H1 (cell line): ENCODE data around the gene ZNF407. TPM values are rescaled to one million over a fixed set of nuclear protein-coding genes. Genes with fewer than 3 reads are reported as not detected.
"Not testable (repeated sequence)": the region's sequence is repeated elsewhere in the genome, so short reads cannot be mapped to it uniquely, and the experiment has no call there.

ENCODE experiments used
- CTCF ChIA-PET: fragments of 300-600 bp; sonication (Branson Sonifier 250); formaldehyde crosslinking; loops from one replicate; lab custom pipeline; 2021; ENCODE audit not compliant: partially characterized antibody; lab: Charles Lee
- POLR2A ChIA-PET: fragments of 300-600 bp; sonication (Branson Sonifier 250); formaldehyde crosslinking; loops from one replicate; lab custom pipeline; 2021; ENCODE audit warnings: inconsistent platforms; ENCODE audit not compliant: partially characterized antibody; lab: Charles Lee
- DNase-seq, 2 experiments: peaks; one replicate each; pipeline versions ENCODE4 v3.0.0 to v3.0.0-alpha.2; 2010 to 2022; ENCODE audit warnings: low spot score in 2 of 2, low read depth in 1 of 2, mixed read lengths in 1 of 2
- FAIRE-seq: peaks from 2 replicates; lab custom pipeline; 2011; peaks lifted over from hg19 to GRCh38; lab: Jason Lieb, UNC
- H2AFZ ChIP-seq: 2 replicates; pipeline ENCODE4 v1.8.1; 2012; ENCODE audit warnings: low read length, inconsistent platforms
- H2AK5ac ChIP-seq: 2 replicates; pipeline ENCODE4 v1.6.1; 2013; ENCODE audit warnings: low read depth, low read length
- H2BK120ac ChIP-seq: replicated peaks from 2 replicates; pipeline ENCODE3; 2013; ENCODE audit warnings: low read depth, low read length, inconsistent platforms
- H2BK12ac ChIP-seq: 2 replicates; pipeline ENCODE4 v1.6.1; 2013; ENCODE audit warnings: low read depth, low read length
- H2BK15ac ChIP-seq: 2 replicates; pipeline ENCODE4 v1.6.1; 2013; ENCODE audit warnings: low read length
- H2BK20ac ChIP-seq: 2 replicates; pipeline ENCODE4 v1.6.1; 2013; ENCODE audit warnings: low read length
- H2BK5ac ChIP-seq: 2 replicates; pipeline ENCODE4 v1.6.1; 2013; ENCODE audit warnings: low read depth, low read length
- H3K14ac ChIP-seq: 2 replicates; pipeline ENCODE4 v1.6.1; 2013; ENCODE audit warnings: inconsistent platforms; ENCODE audit not compliant: insufficient read length
- H3K18ac ChIP-seq: 2 replicates; pipeline ENCODE4 v1.6.1; 2013; ENCODE audit warnings: low read length; ENCODE audit errors: extremely low read depth
- H3K23ac ChIP-seq: 2 replicates; pipeline ENCODE4 v1.6.1; 2013; ENCODE audit warnings: inconsistent platforms; ENCODE audit not compliant: insufficient read length
- H3K23me2 ChIP-seq: 2 replicates; pipeline ENCODE4 v1.6.1; 2013; ENCODE audit warnings: low read depth, low read length
- H3K27ac ChIP-seq: 2 replicates; pipeline ENCODE4 v1.6.1; 2011; ENCODE audit warnings: low read depth, low read length, inconsistent platforms
- H3K27me3 ChIP-seq, 4 experiments: replicated peaks in 1 of 4; 1 replicate in 1 of 4; 2 replicates in 3 of 4; pipeline versions ENCODE4 v1.6.1 to v1.8.1; 2011 to 2013; ENCODE audit warnings: low read length in 3 of 4, mild to moderate bottlenecking in 3 of 4, inconsistent platforms in 2 of 4, mixed read lengths in 2 of 4, moderate library complexity in 1 of 4; ENCODE audit not compliant: control insufficient read depth in 3 of 4, insufficient read depth in 3 of 4; ENCODE audit errors: extremely low read depth in 1 of 4
- H3K36me3 ChIP-seq, 4 experiments: 2 replicates each; pipeline versions ENCODE4 v1.6.1 to v1.8.1; 2011 to 2013; ENCODE audit warnings: mild to moderate bottlenecking in 4 of 4, low read length in 3 of 4, moderate library complexity in 2 of 4, control low read depth in 1 of 4, inconsistent platforms in 1 of 4; ENCODE audit not compliant: insufficient read depth in 4 of 4, control insufficient read depth in 2 of 4
- H3K4ac ChIP-seq: replicated peaks from 2 replicates; pipeline ENCODE3; 2013; ENCODE audit warnings: low read length, low read depth, mixed read lengths, inconsistent platforms; ENCODE audit not compliant: insufficient read length
- H3K4me1 ChIP-seq, 4 experiments: replicated peaks in 1 of 4; 1 replicate in 1 of 4; 2 replicates in 3 of 4; pipeline versions ENCODE4 v1.6.1 to v1.8.1; 2011 to 2013; ENCODE audit warnings: low read length in 3 of 4, inconsistent platforms in 2 of 4, mixed read lengths in 1 of 4; ENCODE audit not compliant: insufficient read depth in 4 of 4, control insufficient read depth in 3 of 4
- H3K4me2 ChIP-seq, 2 experiments: 2 replicates each; pipeline versions ENCODE4 v1.6.1 to v1.8.1; 2011 to 2013; ENCODE audit warnings: low read depth in 2 of 2, low read length in 2 of 2, control low read depth in 1 of 2, inconsistent platforms in 1 of 2, mild to moderate bottlenecking in 1 of 2; ENCODE audit not compliant: insufficient read depth in 1 of 2
- H3K4me3 ChIP-seq, 4 experiments: fragments of 200-600, 300-600 bp in 1 of 4; sonication (generic), shearing (Covaris generic), sonication (Bioruptor Twin) in 1 of 4; 2 replicates each; pipeline versions ENCODE4 v1.5.1 to v1.8.1; 2011 to 2016; ENCODE audit warnings: low read length in 4 of 4, low read depth in 3 of 4, control low read depth in 2 of 4, inconsistent platforms in 2 of 4, mild to moderate bottlenecking in 2 of 4, mixed read lengths in 1 of 4, moderate library complexity in 1 of 4; ENCODE audit not compliant: insufficient read depth in 2 of 4; ENCODE audit errors: extremely low read depth in 1 of 4
- H3K56ac ChIP-seq: replicated peaks from 2 replicates; pipeline ENCODE3; 2013; ENCODE audit warnings: low read depth, mild to moderate bottlenecking, mixed read lengths, low read length, inconsistent platforms; ENCODE audit not compliant: insufficient read length
- H3K79me1 ChIP-seq: 2 replicates; pipeline ENCODE4 v1.6.1; 2013; ENCODE audit warnings: low read depth, low read length, control low read depth
- H3K79me2 ChIP-seq, 2 experiments: 2 replicates each; pipeline versions ENCODE4 v1.6.1 to v1.8.1; 2012 to 2013; ENCODE audit warnings: low read length in 2 of 2, mild to moderate bottlenecking in 2 of 2, inconsistent platforms in 1 of 2; ENCODE audit not compliant: insufficient read depth in 2 of 2, control insufficient read depth in 1 of 2
- H3K9ac ChIP-seq, 4 experiments: replicated peaks in 1 of 4; 1 replicate in 1 of 4; 2 replicates in 3 of 4; pipeline versions ENCODE4 v1.6.1 to v1.8.1; 2011 to 2013; ENCODE audit warnings: low read depth in 3 of 4, low read length in 3 of 4, control low read depth in 2 of 4, mild to moderate bottlenecking in 2 of 4, moderate library complexity in 2 of 4, inconsistent platforms in 1 of 4; ENCODE audit errors: extremely low read depth in 1 of 4
- H3K9me3 ChIP-seq, 2 experiments: 2 replicates each; pipeline versions ENCODE4 v1.6.1 to v1.8.1; 2012 to 2013; ENCODE audit warnings: mild to moderate bottlenecking in 2 of 2, moderate library complexity in 2 of 2, control low read depth in 1 of 2, inconsistent platforms in 1 of 2, low read depth in 1 of 2, low read length in 1 of 2, mixed read lengths in 1 of 2; ENCODE audit not compliant: insufficient read depth in 2 of 2
- H4K20me1 ChIP-seq, 2 experiments: replicated peaks in 1 of 2; 2 replicates each; pipeline versions ENCODE3 to v1.8.1; 2011 to 2013; ENCODE audit warnings: inconsistent platforms in 2 of 2, low read length in 2 of 2, mild to moderate bottlenecking in 1 of 2; ENCODE audit not compliant: insufficient read depth in 2 of 2, control insufficient read depth in 1 of 2
- H4K5ac ChIP-seq: 2 replicates; pipeline ENCODE4 v1.6.1; 2013; ENCODE audit warnings: low read length, low read depth, mixed read lengths, inconsistent platforms; ENCODE audit not compliant: insufficient read length
- H4K8ac ChIP-seq: 2 replicates; pipeline ENCODE4 v1.8.0; 2013; ENCODE audit warnings: mild to moderate bottlenecking, moderate library complexity, low read length, inconsistent platforms; ENCODE audit not compliant: insufficient read depth; ENCODE audit errors: extremely low read depth
- H4K91ac ChIP-seq: replicated peaks from 2 replicates; pipeline ENCODE3; 2013; ENCODE audit warnings: low read length, mixed read lengths, inconsistent platforms; ENCODE audit not compliant: insufficient read length
- WGBS, 2 experiments: shearing (Covaris generic) in 1 of 2; methylation state at CpG; one replicate each; pipeline versions ENCODE4 v1.1.6 to v1.1.7; 2013 to 2015; ENCODE audit warnings: low lambda C conversion rate in 2 of 2, mixed read lengths in 2 of 2, inconsistent platforms in 1 of 2, low coverage in 1 of 2, missing lambda C conversion rate in 1 of 2; ENCODE audit not compliant: insufficient replicate concordance in 2 of 2, insufficient coverage in 1 of 2, insufficient read length in 1 of 2; ENCODE audit errors: extremely low coverage in 1 of 2, missing lambda C conversion rate in 1 of 2; 5-methylcytosine and 5-hydroxymethylcytosine counted together
- polyA plus RNA-seq, 7 experiments: library from polyadenylated mRNA; depleted of rRNA in 3 of 7; stranded (reverse) in 5 of 7; unstranded in 2 of 7; fragments of >200 nt in 5 of 7; fragments of 200-250 nt in 2 of 7; gene quantifications; 1 replicate in 5 of 7; 2 replicates in 1 of 7; 4 replicates in 1 of 7; pipeline versions ENCODE4 v1.2.1 to v1.2.3, GENCODE V29; 2011 to 2013; ENCODE audit warnings: missing spikeins in 2 of 7, mixed read lengths in 2 of 7
- total RNA-seq: library from RNA; stranded (reverse); fragmentation: NEBNext Ultra II Directional; extraction: Animal tissue kit (Norgen Biotek cat#: 25700); gene quantifications from 2 replicates; pipeline ENCODE4 v1.2.1, GENCODE V29; 2021

The ZNF407 gene
- total and polyA plus RNA-seq, 2 of the 8 experiments (the other 6 are each of a cell fraction or from before 2014, with no cell fraction given): 1.5 to 6.8 TPM

GRCh38 chr18:74971776-74972175, 374.1 kb downstream of the ZNF407 start:
- H3K18ac ChIP-seq, H3K4me1 ChIP-seq, H2BK12ac ChIP-seq, H3K4me3 ChIP-seq, H2AFZ ChIP-seq, POLR2A ChIA-PET, H3K4ac ChIP-seq, H4K91ac ChIP-seq, H3K27me3 ChIP-seq, H3K23me2 ChIP-seq, H3K36me3 ChIP-seq, H2AK5ac ChIP-seq, DNase-seq, H2BK15ac ChIP-seq, H4K8ac ChIP-seq, H3K23ac ChIP-seq, H2BK120ac ChIP-seq, FAIRE-seq, H2BK5ac ChIP-seq, H3K56ac ChIP-seq, H4K20me1 ChIP-seq, H2BK20ac ChIP-seq, H3K27ac ChIP-seq, H3K79me2 ChIP-seq, H4K5ac ChIP-seq, H3K9me3 ChIP-seq, H3K14ac ChIP-seq, H3K79me1 ChIP-seq, H3K4me2 ChIP-seq, H3K9ac ChIP-seq: not testable (repeated sequence)
- CTCF ChIA-PET: interaction anchor here (1.1 to 1.7 kb wide), 3 partner anchors 8 to 16 kb away, joined by 3 to 10 read pairs (median 3); no protein-coding TSS in a partner anchor
- WGBS, 2 experiments: 100% methylated on average over 2 of the region's 2 CpGs; no CpG with 5 or more reads in 1 of the 2 experiments
